GM18868 (cell line): Measurements from ENCODE around the gene FBXL7.

ENCODE experiments used
- ATAC-seq: cut with Tn5 transposase; IDR thresholded peaks from one replicate; pipeline ENCODE4 v1.9.1; 2021; ENCODE audit warnings: mild to moderate bottlenecking, moderate library complexity; ENCODE audit not compliant: unreplicated experiment

FBXL7 gene

DNA sequence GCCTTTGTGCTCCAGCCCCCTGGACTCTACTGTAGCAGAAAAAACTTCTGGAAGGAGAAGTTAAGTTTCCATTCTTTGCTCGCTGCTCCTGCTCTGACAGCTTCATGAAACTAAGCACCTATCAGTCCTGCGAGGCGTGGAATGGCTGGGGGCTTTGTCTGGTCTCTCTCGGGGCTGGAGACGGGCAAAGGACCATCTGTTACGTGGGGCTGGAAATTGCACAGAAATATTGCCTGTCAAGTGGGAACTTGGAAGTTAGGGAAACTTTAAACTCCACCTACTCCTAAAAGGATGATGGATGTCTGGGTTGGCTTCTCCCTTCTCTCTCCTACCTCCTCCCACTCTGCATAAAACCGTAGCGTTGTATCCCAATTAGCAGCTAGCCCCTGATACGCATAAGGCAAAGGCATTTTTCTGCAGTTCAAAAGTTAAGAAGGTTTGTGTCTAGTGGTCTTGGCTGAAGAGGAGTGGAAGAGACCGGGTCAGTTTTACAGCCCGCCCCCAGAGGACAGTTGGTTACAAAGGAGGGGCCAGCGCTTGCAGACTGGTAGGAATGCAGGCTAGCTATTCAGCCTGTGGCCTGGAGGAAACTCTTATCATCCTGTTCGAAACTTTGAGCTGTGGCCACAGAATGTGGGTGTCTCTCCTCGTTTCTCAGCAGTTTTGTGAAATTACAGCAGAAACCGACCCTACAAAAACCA, 1.3 kb downstream of the FBXL7 start:
- ATAC-seq = no peak

DNA sequence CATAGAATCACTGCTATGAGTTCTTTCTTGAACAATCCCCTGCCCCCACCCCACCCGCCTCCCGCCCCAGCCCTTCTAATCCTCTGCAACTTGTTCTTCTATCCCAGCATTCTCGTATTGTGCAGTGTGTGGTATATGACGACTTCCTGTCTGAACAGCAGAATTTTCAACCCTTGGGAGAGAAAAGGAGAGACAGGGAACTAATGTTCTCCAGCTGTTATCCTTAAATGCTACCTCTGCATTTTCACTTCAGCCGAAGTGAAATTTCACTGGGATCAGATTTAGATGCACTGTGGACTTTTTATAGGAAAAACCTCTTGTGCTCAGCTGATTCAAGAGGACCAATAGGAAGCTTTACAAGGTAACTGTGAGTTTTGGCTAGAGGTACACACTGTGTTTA, 2.2 kb downstream of the FBXL7 start:
- no peak for ATAC-seq

DNA sequence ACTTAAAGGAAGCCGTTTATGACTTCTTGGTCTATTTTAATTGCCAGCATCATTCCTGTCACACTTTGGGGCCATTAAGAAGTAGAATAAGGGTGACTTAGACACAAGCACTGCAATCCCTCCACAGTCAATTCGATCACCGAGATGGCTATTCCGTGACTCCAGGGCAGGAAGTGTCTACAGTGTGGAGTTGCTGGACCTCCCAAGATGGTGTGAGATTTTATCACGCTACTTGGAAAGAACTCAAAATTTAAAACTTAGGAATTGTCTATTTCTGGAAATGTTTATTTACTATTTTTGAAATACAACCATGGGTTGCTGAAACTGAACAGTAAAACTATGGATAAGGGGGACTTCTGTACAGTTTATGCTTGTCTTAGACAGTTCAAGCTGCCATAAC, 6.2 kb downstream of the FBXL7 start:
- no peak for ATAC-seq

DNA sequence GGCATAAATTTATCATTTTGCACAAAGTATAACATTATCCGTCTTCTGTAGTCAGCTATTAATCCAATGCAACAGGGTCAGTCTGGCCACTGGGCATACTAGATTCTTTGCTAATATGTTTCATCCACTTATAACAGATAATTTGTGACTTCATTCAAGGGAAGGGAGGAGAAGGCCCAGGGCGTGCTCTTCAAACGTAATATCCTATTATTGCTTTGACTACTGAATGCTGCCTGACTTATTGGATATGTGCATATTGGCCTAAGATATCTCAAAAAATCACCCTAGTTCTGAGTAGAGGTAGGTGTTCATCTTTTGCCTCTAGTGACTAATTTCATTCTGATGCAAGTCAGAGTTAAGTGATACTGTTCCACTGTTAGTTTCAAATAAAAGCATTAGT, 6.9 kb downstream of the FBXL7 start:
- ATAC-seq = no peak

GRCh38 chr5:15510092-15510491, 10.1 kb downstream of the FBXL7 start:
- no peak for ATAC-seq

DNA sequence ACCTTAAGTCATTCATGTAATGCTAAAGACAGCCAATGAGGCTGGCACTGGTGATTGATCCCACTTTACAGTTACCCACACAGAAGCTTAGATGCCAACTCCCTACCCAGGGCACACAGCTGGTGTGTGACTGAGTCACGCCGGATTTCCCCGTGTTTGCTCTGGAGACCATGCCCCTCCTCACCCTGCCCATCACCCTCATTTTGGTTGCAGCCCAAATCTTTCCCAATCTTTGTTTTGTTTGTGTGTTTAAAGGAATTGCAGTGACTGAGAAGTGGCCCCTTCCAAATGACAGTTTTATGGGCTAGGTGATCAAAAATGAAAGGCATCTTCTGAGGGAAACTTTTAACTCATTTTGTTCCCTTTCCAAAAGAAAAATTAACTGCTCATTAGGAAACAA, 10.9 kb downstream of the FBXL7 start:
- no peak for ATAC-seq

GRCh38 chr5:15513431-15513830, 13.5 kb downstream of the FBXL7 start:
- no peak for ATAC-seq

DNA sequence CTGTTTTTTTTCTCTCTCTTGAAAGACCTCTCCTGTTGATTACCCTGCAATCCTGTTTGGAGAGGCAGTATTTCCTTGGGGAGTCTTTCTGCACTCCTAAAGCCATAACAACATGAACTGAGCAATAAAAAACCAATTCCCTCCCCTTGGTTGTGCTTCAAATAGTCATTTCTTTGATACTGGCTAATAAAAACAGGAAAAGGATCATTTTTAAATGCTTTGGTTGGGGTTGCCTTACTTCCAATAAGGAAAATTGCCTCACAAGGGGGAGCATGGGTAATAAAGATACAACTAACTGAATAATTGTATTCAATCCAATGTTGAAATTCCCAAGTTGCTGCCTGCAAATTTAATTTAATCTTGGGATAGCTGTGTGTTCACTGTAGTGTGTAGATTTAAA, 13.9 kb downstream of the FBXL7 start:
- no peak for ATAC-seq

GRCh38 chr5:15515229-15515628, 15.2 kb downstream of the FBXL7 start:
- ATAC-seq = no peak

GRCh38 chr5:15516486-15516885, 16.5 kb downstream of the FBXL7 start:
- no peak for ATAC-seq

GRCh38 chr5:15518786-15519185, 18.8 kb downstream of the FBXL7 start:
- ATAC-seq = no peak

- no peak for ATAC-seq
Measured at GRCh38 chr5:15520856-15521255, 20.9 kb downstream of the FBXL7 start.

GRCh38 chr5:15521381-15522186, 21.6 kb downstream of the FBXL7 start:
- no peak for ATAC-seq

DNA sequence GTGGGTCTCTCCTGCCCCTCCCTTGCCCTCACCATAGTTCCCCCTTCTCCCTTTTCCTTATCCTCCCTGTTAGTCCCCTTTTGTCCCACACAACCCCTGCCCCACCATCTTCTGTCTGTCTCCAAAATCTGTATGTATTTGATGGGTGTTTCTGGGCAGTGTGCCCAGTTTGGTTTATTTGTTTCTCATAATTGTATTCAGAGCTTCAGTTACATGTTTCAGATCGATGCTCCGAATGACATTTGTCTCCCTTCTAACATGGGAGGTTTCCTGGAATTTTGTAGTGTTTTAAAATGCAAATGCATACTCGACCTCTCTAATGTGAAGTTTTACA, 22.2 kb downstream of the FBXL7 start:
- no peak for ATAC-seq

DNA sequence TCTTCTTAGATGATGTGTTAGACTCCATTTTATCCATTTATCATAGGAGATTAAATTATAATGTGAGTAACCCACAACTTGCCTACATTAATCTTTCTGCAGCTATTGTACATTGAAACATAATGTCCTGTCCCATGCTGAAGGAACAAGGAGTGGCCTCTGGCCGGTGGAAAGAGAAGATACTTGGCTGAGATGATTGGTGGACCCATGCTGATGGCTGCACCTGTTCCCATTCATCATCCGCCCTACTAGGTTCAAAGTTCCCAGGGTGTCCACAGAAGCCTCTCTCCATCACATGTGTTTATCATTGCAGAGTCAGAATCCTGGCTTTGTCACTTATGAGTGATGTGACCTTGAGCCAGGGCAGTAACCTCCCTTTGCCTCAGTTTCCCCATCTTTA, 24.7 kb downstream of the FBXL7 start:
- no peak for ATAC-seq

GRCh38 chr5:15525703-15526275, 25.8 kb downstream of the FBXL7 start:
- ATAC-seq = no peak

DNA sequence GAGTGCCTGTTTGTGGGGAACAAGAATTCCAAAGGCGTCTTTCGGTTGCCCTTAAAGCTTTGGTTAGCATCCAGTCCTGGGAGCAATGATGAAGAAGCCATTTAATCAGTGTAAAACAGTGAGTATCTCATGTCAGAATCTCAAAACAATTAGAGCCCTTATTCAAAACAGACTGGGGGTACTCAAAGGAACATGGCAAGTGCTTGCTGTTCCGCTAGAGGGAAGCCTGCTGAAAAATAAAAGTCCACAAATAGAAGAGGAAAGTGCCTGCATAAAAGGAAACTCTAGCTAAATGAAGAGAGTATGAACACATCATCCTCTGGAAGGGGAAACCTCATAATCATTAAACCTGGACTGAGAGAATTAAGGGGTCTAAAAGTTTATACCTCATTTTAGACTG, 26.4 kb downstream of the FBXL7 start:
- no peak for ATAC-seq

DNA sequence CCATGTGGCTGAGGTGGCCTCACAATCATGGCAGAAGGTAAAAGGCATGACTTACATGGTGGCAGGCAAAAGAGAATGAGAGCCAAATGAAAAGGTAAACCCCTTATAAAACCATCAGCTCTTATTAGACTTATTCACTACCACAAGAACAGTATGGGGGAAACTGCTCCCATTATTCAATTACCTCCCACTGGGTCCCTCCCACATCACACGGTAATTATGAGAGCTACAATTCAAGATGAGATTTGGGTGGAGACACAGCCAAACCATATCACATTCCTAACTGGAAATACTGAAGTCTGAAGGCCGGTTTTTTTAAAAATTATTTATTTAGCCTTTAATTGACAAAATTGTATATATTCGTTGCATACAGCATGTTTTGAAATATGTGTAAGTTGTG, 28.5 kb downstream of the FBXL7 start:
- ATAC-seq = no peak

- no peak for ATAC-seq
Measured at GRCh38 chr5:15529013-15529412, 29.0 kb downstream of the FBXL7 start.

DNA sequence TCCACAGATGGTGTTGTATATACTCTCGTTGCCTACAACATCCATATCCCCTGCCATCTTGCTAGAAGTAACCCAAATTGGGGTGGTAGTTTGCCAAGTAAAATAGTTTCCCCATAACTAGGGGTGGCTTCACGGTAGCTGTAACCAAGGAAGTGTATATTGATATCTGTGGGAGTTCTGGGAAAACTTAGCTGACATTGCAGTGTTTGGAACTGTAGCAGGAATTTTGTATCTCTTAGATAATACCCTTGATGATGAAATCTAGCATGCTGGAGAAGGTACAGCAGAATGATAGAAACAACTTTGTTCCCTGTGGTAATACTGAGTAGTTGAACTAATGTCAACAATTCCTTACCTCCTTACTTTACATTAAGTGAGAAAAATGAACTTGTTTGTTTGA, 29.8 kb downstream of the FBXL7 start:
- no peak for ATAC-seq

- no peak for ATAC-seq
Measured at GRCh38 chr5:15533129-15533893, 33.3 kb downstream of the FBXL7 start.

DNA sequence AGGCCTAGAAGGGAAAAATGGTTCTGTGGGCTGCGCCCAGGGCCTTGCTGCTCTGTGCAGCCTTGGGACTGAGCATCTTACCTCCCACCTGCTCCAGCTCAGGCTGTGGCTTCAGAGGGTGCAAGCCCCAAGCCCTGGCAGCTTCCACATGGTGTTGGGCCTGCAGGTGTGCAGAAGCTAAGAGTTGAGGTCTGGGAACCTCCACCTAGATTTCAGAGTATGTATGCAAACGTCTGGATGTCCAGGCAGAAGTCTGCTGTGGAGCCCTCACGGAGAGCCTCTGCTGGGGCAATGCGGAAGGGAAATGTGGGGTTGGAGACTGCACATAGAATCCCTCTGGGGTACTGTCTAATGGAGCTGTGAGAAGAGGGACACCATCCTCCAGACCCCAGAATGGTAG, 36.0 kb downstream of the FBXL7 start:
- ATAC-seq = no peak
